SK-N-SH (cell line): ENCODE measurements around the gene CRB2. TPM values are rescaled to one million over a fixed set of nuclear protein-coding genes. Genes with fewer than 3 reads are reported as not detected.

Experiments used
- CTCF ChIA-PET: fragments of 300-600, 350-600 bp; formaldehyde crosslinking; extraction: SDS; loops from one replicate; lab custom pipeline; 2021; lab: Yijun Ruan, JAX
- POLR2A ChIA-PET: fragments of 350-600 bp; sonication (Branson Sonifier 250); formaldehyde crosslinking; extraction: SDS; loops from one replicate; lab custom pipeline; 2020; ENCODE audit warnings: antibody characterized with exemption, inconsistent platforms; lab: Yijun Ruan, JAX
- DNase-seq: peaks from one replicate; pipeline ENCODE4 v3.0.0; 2012
- H2AFZ ChIP-seq: fragments of 200-600 bp; sonication (generic); 2 replicates; pipeline ENCODE4 v1.8.1; 2016; ENCODE audit warnings: antibody characterized with exemption, mild to moderate bottlenecking, low read depth
- H3F3A ChIP-seq: fragments of 200-600 bp; sonication (generic); replicated peaks from 2 replicates; pipeline ENCODE3; 2016; ENCODE audit warnings: antibody characterized with exemption, mild to moderate bottlenecking; ENCODE audit not compliant: insufficient read depth
- H3K27ac ChIP-seq, 2 experiments: fragments of 200-500 bp in 1 of 2; fragments of 200-600 bp in 1 of 2; sonication (Bioruptor generic) in 1 of 2; sonication (generic), shearing (Covaris generic) in 1 of 2; 2 replicates each; pipeline versions ENCODE4 v1.5.1 to v1.6.1; 2014 to 2016; ENCODE audit warnings: low read depth in 2 of 2, inconsistent platforms in 1 of 2, low read length in 1 of 2, mild to moderate bottlenecking in 1 of 2, mixed read lengths in 1 of 2
- H3K27me3 ChIP-seq: fragments of 200-600 bp; sonication (generic), shearing (Covaris generic); 2 replicates; pipeline ENCODE4 v1.6.1; 2016; ENCODE audit warnings: mixed run types; ENCODE audit not compliant: insufficient read depth
- H3K36me3 ChIP-seq, 2 experiments: fragments of 200-500 bp in 1 of 2; fragments of 200-600 bp in 1 of 2; sonication (Bioruptor generic) in 1 of 2; sonication (generic) in 1 of 2; replicated peaks in 1 of 2; 2 replicates each; pipeline versions ENCODE3 to v1.5.1; 2014 to 2016; ENCODE audit warnings: low read length in 1 of 2, mild to moderate bottlenecking in 1 of 2; ENCODE audit not compliant: insufficient read depth in 2 of 2, control insufficient read depth in 1 of 2
- H3K4me1 ChIP-seq, 2 experiments: fragments of 200-500 bp in 1 of 2; fragments of 200-600 bp in 1 of 2; sonication (Bioruptor generic) in 1 of 2; sonication (generic), shearing (Covaris generic) in 1 of 2; 2 replicates each; pipeline versions ENCODE4 v1.5.1 to v1.6.1; 2014 to 2016; ENCODE audit warnings: low read depth in 1 of 2, low read length in 1 of 2, mixed run types in 1 of 2; ENCODE audit not compliant: insufficient read depth in 2 of 2, control insufficient read depth in 1 of 2
- H3K4me2 ChIP-seq: fragments of 200-600 bp; sonication (generic), shearing (Covaris generic); 2 replicates; pipeline ENCODE4 v1.6.1; 2017; ENCODE audit warnings: mixed run types
- H3K4me3 ChIP-seq, 2 experiments: fragments of 200-500 bp in 1 of 2; fragments of 200-600 bp in 1 of 2; sonication (Bioruptor generic) in 1 of 2; sonication (generic), shearing (Covaris generic) in 1 of 2; 2 replicates each; pipeline versions ENCODE4 v1.5.1 to v1.8.1; 2014 to 2016; ENCODE audit warnings: low read depth in 2 of 2, inconsistent platforms in 1 of 2, low read length in 1 of 2, mild to moderate bottlenecking in 1 of 2, mixed read lengths in 1 of 2, moderate library complexity in 1 of 2
- H3K79me2 ChIP-seq: fragments of 200-600 bp; sonication (generic); 2 replicates; pipeline ENCODE4 v1.8.1; 2017; ENCODE audit warnings: mild to moderate bottlenecking; ENCODE audit not compliant: insufficient read depth
- H3K9ac ChIP-seq: fragments of 200-600 bp; sonication (generic); 2 replicates; pipeline ENCODE4 v1.6.1; 2017; ENCODE audit warnings: mixed run types
- H3K9me2 ChIP-seq: fragments of 200-600 bp; sonication (generic); 2 replicates; pipeline ENCODE4 v1.6.1; 2017; ENCODE audit warnings: mixed run types
- H3K9me3 ChIP-seq: fragments of 200-600 bp; sonication (generic); 2 replicates; pipeline ENCODE4 v1.6.1; 2017; ENCODE audit warnings: mixed run types, mild to moderate bottlenecking, moderate library complexity
- H4K20me1 ChIP-seq: fragments of 200-600 bp; sonication (generic); 2 replicates; pipeline ENCODE4 v1.6.1; 2017; ENCODE audit warnings: mild to moderate bottlenecking, mixed run types; ENCODE audit not compliant: insufficient read depth
- ELF1 ChIP-seq: IDR thresholded peaks from 2 replicates; pipeline ENCODE4 v1.4.0; 2012
- JUND ChIP-seq: IDR thresholded peaks from 2 replicates; pipeline ENCODE4 v1.4.0; 2012
- NFIC ChIP-seq: IDR thresholded peaks from 2 replicates; pipeline ENCODE4 v1.4.0; 2012; ENCODE audit warnings: borderline replicate concordance
- RCOR1 ChIP-seq: fragments of 150-350 bp; IDR thresholded peaks from 2 replicates; pipeline ENCODE4 v1.6.1; 2017; ENCODE audit warnings: antibody characterized with exemption, low read length
- SMC3 ChIP-seq: IDR thresholded peaks from 2 replicates; pipeline ENCODE4 v1.6.1; 2012; ENCODE audit warnings: low read depth, low read length, improper control_type of control experiment
- TCF12 ChIP-seq: IDR thresholded peaks from 2 replicates; pipeline ENCODE4 v1.4.0; 2012
- WGBS: methylation state at CpG from one replicate; pipeline ENCODE4 v1.1.6; 2017; ENCODE audit warnings: low lambda C conversion rate; 5-methylcytosine and 5-hydroxymethylcytosine counted together
- polyA plus RNA-seq, 3 experiments: library from polyadenylated mRNA; depleted of rRNA; stranded (reverse); fragments of >200 nt; gene quantifications; 2 replicates each; pipeline ENCODE4 v1.2.3, GENCODE V29; 2012
- small RNA-seq, 7 experiments: library from RNA; depleted of rRNA; stranded (forward); fragments of <200 nt; gene quantifications; one replicate each; pipeline ENCODE3, GENCODE V24; 2012
- TF ChIP-seq, protein P1 (sequence below): fragments of 150-350 bp; IDR thresholded peaks from 2 replicates; pipeline ENCODE4 v1.6.1; 2017; ENCODE audit warnings: antibody characterized with exemption, low read length, low read depth, borderline replicate concordance
- TF ChIP-seq, protein P2 (sequence below): IDR thresholded peaks from 2 replicates; pipeline ENCODE4; 2012
- TF ChIP-seq, protein P3 (sequence below): IDR thresholded peaks from 2 replicates; pipeline ENCODE4 v1.4.0; 2012; ENCODE audit warnings: low read depth, borderline replicate concordance
- TF ChIP-seq, protein P4 (sequence below): IDR thresholded peaks from 2 replicates; pipeline ENCODE4 v1.4.0; 2012; ENCODE audit warnings: low read depth, borderline replicate concordance
- TF ChIP-seq, protein P5 (sequence below): fragments of 150-350 bp; IDR thresholded peaks from 2 replicates; pipeline ENCODE4 v1.6.1; 2016; ENCODE audit warnings: mild to moderate bottlenecking, low read depth, low read length

The CRB2 gene
- polyA plus RNA-seq, 1 of the 3 experiments (the other 2 are of a cell fraction): not detected

DNA sequence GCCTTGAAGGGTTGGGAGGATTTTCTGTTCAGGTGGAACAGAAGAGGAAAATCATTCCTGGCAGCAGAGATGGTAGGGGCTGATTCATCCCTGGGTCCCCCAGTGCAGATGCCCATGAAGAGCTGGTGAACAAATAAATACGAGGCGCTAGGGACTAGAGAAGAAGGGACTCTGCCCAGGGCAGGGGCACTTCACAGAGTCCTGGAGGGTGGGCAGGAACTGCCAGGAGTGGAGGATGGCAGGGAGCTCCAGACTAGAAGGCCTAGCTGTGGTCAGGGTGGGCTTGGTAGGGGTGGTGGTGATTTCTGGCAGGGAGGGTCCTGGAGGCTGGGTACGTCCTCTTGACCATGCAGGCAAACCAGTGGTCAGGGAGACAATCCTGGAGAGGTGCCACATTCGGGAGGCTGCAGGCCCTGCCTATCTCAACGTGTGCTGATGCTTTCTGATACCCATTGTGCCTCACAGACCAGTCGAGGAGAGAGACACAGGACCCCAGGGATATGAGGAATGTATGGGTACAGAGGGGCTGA is 69.9 kb downstream of the CRB2 start:
- no peaks in the 10 kb centered on the region for H4K20me1 ChIP-seq
- H3K79me2 ChIP-seq: no peaks in the 10 kb centered on the region
- H3K9me2 ChIP-seq: no peaks in the 10 kb centered on the region
- H2AFZ ChIP-seq: no peak overlapping the region
- TF ChIP-seq TCF12: no peak
- TF ChIP-seq, protein P1, sequence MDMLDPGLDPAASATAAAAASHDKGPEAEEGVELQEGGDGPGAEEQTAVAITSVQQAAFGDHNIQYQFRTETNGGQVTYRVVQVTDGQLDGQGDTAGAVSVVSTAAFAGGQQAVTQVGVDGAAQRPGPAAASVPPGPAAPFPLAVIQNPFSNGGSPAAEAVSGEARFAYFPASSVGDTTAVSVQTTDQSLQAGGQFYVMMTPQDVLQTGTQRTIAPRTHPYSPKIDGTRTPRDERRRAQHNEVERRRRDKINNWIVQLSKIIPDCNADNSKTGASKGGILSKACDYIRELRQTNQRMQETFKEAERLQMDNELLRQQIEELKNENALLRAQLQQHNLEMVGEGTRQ: no peak
- TF ChIP-seq NFIC: no peak
- TF ChIP-seq, protein P2, sequence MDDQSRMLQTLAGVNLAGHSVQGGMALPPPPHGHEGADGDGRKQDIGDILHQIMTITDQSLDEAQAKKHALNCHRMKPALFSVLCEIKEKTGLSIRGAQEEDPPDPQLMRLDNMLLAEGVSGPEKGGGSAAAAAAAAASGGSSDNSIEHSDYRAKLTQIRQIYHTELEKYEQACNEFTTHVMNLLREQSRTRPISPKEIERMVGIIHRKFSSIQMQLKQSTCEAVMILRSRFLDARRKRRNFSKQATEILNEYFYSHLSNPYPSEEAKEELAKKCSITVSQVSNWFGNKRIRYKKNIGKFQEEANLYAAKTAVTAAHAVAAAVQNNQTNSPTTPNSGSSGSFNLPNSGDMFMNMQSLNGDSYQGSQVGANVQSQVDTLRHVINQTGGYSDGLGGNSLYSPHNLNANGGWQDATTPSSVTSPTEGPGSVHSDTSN: no peak
- TF ChIP-seq JUND: no peak
- TF ChIP-seq, protein P3, sequence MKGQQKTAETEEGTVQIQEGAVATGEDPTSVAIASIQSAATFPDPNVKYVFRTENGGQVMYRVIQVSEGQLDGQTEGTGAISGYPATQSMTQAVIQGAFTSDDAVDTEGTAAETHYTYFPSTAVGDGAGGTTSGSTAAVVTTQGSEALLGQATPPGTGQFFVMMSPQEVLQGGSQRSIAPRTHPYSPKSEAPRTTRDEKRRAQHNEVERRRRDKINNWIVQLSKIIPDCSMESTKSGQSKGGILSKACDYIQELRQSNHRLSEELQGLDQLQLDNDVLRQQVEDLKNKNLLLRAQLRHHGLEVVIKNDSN: no peak
- TF ChIP-seq, protein P4, sequence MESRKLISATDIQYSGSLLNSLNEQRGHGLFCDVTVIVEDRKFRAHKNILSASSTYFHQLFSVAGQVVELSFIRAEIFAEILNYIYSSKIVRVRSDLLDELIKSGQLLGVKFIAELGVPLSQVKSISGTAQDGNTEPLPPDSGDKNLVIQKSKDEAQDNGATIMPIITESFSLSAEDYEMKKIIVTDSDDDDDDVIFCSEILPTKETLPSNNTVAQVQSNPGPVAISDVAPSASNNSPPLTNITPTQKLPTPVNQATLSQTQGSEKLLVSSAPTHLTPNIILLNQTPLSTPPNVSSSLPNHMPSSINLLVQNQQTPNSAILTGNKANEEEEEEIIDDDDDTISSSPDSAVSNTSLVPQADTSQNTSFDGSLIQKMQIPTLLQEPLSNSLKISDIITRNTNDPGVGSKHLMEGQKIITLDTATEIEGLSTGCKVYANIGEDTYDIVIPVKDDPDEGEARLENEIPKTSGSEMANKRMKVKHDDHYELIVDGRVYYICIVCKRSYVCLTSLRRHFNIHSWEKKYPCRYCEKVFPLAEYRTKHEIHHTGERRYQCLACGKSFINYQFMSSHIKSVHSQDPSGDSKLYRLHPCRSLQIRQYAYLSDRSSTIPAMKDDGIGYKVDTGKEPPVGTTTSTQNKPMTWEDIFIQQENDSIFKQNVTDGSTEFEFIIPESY: no peak
- TF ChIP-seq SMC3: no peak
- no peak for TF ChIP-seq RCOR1
- no peak for TF ChIP-seq ELF1
- 78% methylated on average over 6 of the region's 6 CpGs for WGBS
- H3K4me3 ChIP-seq: no peak overlapping the region
- ChIA-PET CTCF (no interaction called here), POLR2A (no interaction called here)
- DNase-seq: no peak
- H3K9me3 ChIP-seq: no peaks in the 10 kb centered on the region
- no peaks in the 10 kb centered on the region for H3K4me1 ChIP-seq
- no peak overlapping the region for H3K4me2 ChIP-seq
- H3K27ac ChIP-seq: no peak overlapping the region
- no peaks in the 10 kb centered on the region for H3K27me3 ChIP-seq
- H3F3A ChIP-seq: no peaks in the 10 kb centered on the region
- no peaks in the 10 kb centered on the region for H3K36me3 ChIP-seq
- no peak overlapping the region for H3K9ac ChIP-seq

DNA sequence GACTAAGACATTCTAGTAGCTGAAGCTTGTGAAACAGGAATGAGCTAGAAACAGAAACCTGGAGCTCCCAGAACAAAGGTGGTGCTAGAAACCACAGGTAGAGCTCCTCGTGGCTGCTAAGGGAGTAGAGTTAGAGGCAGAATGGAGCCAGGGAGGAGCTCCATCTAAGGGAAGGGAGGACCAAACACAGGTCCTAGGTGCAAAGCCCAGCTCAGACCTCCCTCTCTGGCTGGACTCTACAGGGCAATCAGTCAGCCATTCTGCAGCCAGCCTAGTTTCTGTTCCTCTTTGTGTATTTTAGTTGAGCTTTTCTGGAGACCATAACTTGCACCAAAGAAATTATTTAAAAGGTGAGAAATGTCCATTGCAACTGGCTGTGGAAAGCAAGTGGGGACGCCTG is 70.4 kb downstream of the CRB2 start:
- Histone ChIP-seq H4K20me1 (no peaks in the 10 kb centered on the region), H3K9me2 (no peaks in the 10 kb centered on the region), H3K27ac (no peak overlapping the region), H3K36me3 (no peaks in the 10 kb centered on the region), H3K4me1 (no peaks in the 10 kb centered on the region), H3K4me2 (no peak overlapping the region), H3K27me3 (no peaks in the 10 kb centered on the region), H3K4me3 (no peak overlapping the region), H3K79me2 (no peaks in the 10 kb centered on the region), H3K9me3 (no peaks in the 10 kb centered on the region), H3K9ac (no peak overlapping the region), H3F3A (no peaks in the 10 kb centered on the region), H2AFZ (no peak overlapping the region)
- ChIA-PET CTCF (no interaction called here), POLR2A (no interaction called here)
- DNase-seq: no peak
- 53% methylated on average over 2 of the region's 2 CpGs for WGBS
- TF ChIP-seq, protein P5, sequence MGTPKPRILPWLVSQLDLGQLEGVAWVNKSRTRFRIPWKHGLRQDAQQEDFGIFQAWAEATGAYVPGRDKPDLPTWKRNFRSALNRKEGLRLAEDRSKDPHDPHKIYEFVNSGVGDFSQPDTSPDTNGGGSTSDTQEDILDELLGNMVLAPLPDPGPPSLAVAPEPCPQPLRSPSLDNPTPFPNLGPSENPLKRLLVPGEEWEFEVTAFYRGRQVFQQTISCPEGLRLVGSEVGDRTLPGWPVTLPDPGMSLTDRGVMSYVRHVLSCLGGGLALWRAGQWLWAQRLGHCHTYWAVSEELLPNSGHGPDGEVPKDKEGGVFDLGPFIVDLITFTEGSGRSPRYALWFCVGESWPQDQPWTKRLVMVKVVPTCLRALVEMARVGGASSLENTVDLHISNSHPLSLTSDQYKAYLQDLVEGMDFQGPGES: no peak

Small RNA genes lying within 50 kb of the gene (small RNA-seq; reads per million reads assigned to genes)
- gene MIR601: 0 reads per million in 7 experiments

Other genes starting within 250 kb of the CRB2 start
- 5.9 and 7.6 TPM in 2 replicates for gene STRBP, start 87.6 kb upstream of the CRB2 start, polyA plus RNA-seq (2012; rRNA removed)